GM23338 (cell line): ENCODE measurements around the gene GTF2H4.

Experiments
- CTCF ChIP-seq, 2 experiments: fragments of 200-600 bp in 1 of 2; sonication (generic) in 1 of 2; conservative IDR thresholded peaks; 2 replicates each; pipeline versions ENCODE4 v1.5.1 to v1.6.1; 2016 to 2017; ENCODE audit warnings: antibody characterized with exemption in 2 of 2, low read depth in 2 of 2, mild to moderate bottlenecking in 2 of 2, moderate library complexity in 1 of 2
- ETS1 ChIP-seq: IDR thresholded peaks from 2 replicates; pipeline ENCODE4 v1.6.1; 2016; ENCODE audit warnings: antibody characterized with exemption
- EZH2 ChIP-seq: fragments of 200-600 bp; sonication (generic); IDR thresholded peaks from one replicate; pipeline ENCODE4 v1.8.0; 2017; ENCODE audit warnings: antibody characterized with exemption, mild to moderate bottlenecking, low read depth; ENCODE audit not compliant: unreplicated experiment
- EZH2phosphoT487 ChIP-seq: fragments of 200-600 bp; sonication (generic); IDR thresholded peaks from one replicate; pipeline ENCODE4 v1.8.1; 2018; ENCODE audit warnings: antibody characterized with exemption; ENCODE audit not compliant: unreplicated experiment
- JUNB ChIP-seq: IDR thresholded peaks from one replicate; pipeline ENCODE4 v1.6.1; 2016; ENCODE audit warnings: antibody characterized with exemption; ENCODE audit not compliant: unreplicated experiment
- POLR2AphosphoS5 ChIP-seq: IDR thresholded peaks from 2 replicates; pipeline ENCODE4 v1.6.1; 2016; ENCODE audit warnings: antibody characterized with exemption, low read depth
- REST ChIP-seq: IDR thresholded peaks from one replicate; pipeline ENCODE4 v1.6.1; 2018; ENCODE audit warnings: antibody characterized with exemption; ENCODE audit not compliant: unreplicated experiment
- ZNF331 ChIP-seq: fragments of 250-450 bp; sonication (Bioruptor Pico); IDR thresholded peaks from 2 replicates; pipeline ENCODE4 v1.5.0; 2020; ENCODE audit warnings: low read depth, mild to moderate bottlenecking, moderate library complexity

GRCh38 chr6:30914076-30914853, 6.3 kb downstream of the GTF2H4 start, which contains the start of gene VARS2:
- TF ChIP-seq CTCF (conservative IDR thresholded peaks at IDR 0.05; ENCODE audit: low read depth in 2 of 2): peak in 1 of 2 experiments; percentile 16; a peak in 2 of 4 replicates
- no peak for TF ChIP-seq EZH2
- TF ChIP-seq POLR2AphosphoS5: peak; percentile 93; the same call in 1 of the 2 replicates
- no peak for TF ChIP-seq EZH2phosphoT487
- 0 out of 2 replicates have a peak, but pooled peaks have one; percentile 28 for TF ChIP-seq ETS1
- TF ChIP-seq REST: no peak
- TF ChIP-seq JUNB: no peak
- no peak for TF ChIP-seq ZNF331 (CRISPR knock-in tag)
